SHP77 (cell line): Measurements from ENCODE around the gene CHIT1.
"Not testable (repeated sequence)": the region's sequence is repeated elsewhere in the genome, so short reads cannot be mapped to it uniquely, and the experiment has no call there.

Experiments
- DNase-seq, 2 experiments: peaks; one replicate each; lab custom pipeline; 2025; lab: John Stamatoyannopoulos, UW

Gene CHIT1

DNA sequence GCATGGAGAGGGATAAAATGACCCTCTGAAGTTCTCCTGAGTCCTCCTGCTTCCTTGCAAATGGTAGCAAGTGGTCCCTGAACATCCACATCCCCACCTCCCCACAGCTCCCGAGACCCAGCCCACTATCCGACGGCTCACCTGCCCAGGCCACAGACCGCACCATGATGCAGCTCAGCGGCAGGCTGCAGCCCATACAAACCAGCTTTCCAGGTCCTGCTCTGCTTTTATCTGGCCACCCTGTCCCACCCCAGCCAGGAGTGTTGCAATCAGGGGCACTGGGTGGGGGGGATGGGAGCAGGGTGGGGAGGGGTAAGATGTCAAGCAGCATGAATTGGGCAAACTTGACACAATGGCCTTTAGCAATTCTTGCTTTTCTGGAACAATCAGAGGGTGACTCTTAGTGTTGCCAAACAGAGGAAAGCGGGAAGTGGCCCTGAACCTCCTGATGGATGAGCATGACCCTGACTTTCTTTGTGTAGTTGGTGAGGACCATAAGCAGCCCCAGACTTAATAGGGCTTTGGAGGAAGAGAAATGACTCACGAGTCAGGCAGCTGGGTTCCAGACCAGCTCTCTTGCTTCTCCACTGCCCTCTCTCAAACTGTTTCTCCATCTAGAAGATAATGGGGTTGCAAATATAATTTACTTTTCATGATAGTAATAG is at the start of gene CHIT1:
TSS of gene CHIT1 (minus strand) at position 203 of the 665 bp plus-strand sequence. CDS start at position 166, 37 bp downstream.
- no peak for DNase-seq

DNA sequence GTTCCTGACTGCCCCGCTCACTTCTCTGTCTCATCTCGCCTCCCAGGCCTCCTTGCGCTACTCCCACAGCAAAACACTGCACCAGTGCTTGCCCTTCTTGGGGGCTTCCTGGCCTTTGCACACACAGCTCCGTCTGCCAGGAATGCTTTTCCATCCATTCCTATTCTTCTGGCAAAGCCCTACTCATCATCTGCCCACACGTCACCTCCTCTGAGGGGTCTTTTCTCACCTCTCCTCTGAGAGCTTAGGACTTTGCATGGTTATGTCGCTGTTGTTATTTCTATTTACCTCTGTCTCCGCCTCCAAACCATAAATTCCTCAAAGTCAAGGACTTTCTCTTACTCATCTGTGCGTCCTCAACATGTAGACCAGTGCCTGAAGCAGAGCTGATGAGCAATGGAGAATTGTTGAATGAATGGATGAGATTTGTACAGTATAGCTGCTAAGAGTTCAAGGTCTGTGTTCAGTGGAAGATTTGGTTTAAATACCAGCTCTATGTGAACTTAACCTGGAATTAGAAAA is 49.5 kb upstream of the CHIT1 start:
- DNase-seq = no peak

DNA sequence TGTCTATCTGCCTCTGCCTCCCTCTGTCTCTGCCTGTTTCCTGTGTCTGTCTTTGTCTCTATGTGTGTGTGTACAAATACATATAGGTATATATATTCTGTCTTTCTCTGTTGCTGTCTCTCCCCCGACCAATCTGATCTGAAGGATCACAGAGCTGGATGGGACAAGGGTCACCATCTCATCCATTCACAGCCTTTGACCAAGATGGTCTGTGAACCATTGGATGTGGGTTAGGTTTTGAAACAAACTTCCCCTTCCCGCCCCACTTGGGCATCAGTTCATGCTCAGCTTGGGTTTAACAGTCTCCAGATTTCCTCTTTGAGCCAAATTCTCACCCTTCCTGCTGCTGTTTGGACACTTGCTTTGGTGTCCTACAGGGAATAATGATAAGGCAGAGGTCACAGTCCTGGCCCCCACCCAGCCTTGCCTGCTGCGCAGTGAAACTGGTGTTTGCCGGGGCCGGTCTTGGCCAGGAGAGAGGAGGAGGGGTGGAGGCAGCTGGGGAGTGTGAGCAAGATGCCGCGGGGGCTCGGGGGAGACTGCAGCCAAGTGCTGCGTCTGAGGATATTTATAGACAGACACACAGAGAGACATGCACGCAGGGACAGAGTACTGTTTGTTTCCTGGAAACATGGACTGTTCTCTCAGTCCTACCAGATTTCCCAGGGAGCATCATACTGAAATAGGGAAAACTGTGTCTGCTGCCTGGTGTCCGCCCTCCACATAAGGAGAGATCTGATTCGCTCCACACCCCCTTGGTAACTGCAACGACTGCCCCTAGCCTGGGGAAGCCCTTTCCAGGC is 48.8 kb upstream of the CHIT1 start:
- peak; percentile 86 to 93 for DNase-seq

DNA sequence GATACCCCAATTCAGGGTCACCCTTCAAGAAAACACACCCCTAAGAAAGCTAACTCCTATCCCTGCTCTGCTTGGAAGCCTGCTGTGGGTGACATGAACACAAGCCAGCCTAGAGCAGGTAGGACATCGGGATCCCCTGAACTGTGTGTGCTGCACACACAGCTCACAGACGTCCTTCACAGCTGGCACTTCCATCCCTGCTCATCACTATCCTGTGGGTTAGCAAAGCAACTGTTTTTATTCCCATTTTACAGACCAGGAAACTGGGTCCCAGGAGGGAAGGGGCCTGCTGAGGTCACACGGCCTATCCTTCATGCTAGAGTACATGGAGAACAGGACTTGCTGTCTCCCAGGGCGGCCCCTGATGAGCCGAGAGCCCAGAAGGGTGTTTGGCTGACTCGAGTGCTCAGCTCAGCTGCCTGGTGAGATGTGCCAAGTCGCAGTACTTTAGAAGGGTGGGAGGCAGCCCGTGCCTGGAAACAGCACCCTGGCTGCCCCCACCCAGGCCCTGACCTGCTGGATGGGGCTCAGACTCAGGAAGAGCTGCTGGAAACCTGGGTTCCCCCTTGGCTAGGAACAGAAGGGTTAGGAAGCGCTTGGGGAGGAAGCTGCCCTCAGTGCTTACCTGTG is 47.6 kb upstream of the CHIT1 start:
- DNase-seq = peak in 1 of 2 experiments; percentile 28

DNA sequence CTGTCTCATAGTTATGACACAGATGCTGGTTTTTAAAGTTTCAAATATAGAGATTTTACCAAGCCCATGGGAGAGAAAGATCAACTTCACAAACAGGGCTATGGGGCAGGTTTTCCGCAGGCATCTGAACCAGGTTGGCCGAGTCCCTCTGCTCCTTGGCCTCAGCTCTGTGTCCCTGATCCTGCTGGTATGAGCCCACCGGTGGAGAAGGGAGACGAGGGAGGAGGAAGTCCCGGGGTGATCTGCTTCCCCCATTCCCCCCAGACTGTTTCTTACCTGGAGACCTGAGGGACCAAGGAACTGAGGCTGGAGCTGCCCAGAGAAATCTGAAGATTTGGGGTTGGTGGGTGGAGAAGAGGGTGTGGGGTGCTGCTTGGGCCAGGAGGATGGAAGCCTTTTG is 46.9 kb upstream of the CHIT1 start:
- no peak for DNase-seq

DNA sequence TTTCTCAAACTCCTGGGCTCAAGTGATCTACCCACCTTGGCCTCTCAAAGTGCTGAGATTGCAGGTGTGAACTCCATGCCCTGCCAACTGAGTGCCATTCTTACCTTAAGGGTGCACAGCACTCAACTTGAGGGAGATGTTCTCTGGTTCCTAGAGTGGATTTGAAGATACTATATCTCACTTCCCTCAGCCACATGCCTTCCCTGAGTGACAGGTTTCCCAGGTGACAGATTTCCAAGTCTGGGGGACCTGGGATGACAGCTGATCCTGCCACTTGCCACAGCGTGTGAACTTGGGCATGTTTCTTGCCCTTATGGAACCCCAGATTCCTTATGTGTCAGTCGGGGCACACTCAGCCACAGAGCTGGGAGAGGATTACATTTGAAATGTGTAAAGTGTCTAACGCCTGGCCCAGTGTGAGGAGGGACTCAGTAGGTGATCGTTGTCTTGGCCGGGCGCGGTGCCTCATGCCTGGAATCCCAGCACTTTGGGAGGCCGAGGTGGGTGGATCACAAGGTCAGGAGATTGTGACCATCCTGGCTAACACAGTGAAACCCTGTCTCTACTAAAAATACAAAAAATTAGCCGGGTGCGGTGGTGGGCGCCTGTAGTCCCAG is 46.3 kb upstream of the CHIT1 start:
- no peak for DNase-seq

DNA sequence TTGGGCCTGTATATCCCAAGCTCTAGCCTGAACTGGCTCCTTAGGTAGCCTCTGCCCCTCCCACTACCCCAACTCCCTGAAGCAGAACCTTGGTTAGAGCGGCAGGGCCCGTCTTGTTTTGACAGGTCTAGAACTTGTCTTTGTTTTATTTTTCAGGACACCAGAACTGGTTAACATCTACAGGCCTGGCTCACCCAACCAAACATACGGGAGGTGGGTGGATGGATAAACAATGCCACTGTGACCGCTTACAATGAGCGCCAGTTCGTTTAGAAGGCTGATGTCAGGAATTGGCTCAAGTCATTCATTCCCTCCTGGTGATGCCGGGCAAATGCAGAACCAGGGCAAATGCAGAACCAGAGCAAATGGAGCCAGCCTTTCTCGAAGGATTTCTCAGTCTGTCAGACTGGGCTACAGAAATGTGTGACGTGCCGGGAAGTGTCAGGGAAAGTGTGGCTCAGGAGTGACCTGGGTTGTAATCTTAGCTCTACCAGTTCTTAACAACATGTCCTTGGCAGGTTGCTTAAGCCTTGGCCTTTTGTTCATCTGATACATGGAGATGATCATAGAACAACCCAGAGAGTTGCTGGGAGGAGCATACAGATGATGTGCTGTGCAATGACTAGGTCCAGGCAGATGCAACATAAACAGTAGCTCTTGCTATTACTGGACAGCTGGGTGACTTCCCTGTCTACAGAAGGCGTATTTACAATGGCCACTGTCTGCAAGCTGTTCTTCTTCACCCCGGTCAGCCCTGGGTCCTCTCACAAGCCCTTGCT is 45.3 kb upstream of the CHIT1 start:
- DNase-seq = peak in 1 of 2 experiments; percentile 42

DNA sequence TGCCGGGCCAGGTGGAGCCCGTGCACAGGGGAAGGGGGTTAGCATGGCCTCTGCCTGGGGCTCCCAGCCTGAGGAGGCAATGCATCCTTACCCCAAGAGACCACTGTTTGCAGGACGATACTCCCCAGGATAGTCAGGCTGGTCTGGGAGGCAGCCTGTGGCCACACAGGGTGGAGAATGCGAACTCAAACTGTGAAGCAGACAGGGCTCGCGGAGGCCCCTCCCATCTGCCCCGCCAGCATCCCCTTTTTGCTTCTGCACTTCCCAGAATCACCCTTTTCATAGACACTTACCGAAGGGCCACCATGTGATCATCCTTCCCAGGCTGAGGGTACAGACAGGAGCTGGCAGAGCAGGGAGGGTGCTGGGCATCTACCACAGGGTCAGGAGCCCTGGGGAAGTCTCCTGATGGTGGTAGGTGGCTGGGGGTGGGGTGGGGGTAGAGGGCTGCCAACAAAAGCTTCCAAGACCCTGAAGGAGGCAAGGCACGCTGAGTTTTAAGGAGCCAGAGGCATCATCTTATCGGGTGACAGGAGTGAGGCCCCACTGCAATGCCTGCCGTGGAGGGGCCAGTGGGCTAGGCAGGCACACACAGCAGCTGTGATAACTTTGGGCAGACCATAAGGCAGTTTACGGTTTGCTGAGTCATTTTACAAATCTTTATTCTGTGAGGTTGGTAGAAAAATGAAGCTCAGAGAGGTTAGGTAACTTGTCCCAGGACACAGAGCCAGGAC is 44.6 kb upstream of the CHIT1 start:
- DNase-seq = peak in 1 of 2 experiments; percentile 34

DNA sequence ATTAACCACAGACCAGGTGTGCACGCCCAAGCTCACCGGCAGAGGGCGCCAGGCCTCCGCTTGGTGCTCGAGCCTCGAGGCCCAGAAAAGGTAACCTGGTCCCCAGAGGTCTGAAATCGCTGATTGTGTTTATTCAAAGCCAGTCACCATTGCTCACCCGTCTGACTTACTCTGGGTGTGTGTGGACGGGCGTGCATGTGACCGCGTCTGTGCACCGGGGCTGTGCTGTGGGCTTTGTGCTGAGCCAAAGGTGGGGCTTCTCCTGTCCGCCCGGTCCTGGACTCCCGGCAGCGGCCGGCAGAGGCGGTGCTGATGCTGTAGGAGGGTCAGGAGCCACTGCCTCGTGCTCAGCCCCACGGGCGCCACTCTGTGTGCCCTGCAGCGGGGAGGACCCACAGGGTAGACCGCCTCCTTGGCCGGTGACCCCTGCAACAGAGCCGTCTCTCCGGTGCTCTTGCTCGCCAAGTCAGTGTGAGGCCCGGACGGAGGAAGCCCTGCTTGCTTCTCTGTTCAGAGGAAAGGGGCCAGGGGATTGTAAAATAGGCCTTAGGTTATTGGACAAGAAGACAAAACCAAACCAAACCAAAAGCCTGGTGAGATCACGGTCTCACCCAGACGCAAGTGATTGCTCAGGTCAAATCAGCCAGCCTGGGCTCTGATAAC is 43.9 kb upstream of the CHIT1 start:
- DNase-seq = peak; percentile 86 to 92

DNA sequence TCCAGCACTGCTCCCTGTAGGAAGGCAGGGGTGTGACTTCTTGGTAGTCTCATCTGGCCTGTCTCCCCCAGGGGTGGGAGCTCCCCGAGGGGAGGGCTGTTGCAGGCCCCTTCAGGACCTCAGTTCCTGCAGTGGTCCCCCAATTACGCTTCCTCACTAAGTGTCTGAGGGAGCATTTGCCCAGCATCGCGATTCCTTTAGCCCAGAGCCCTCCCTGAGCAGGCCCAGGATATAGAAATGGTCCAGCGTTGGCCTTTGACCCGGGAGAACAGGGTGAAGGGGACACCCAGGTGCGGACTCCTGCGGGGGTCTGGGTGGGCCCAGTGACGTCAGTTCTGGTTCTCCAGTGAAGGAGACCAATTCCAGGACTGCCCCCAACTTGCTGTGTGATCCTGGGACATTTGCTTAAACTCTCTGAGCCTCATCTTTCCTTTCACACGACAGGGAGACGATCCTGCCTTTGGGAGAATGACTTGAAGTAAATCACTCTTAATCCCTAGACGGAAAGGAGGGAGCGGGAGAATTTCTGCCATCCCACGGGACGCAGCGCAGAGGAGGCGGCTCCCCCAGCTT is 43.2 kb upstream of the CHIT1 start:
- no peak for DNase-seq

DNA sequence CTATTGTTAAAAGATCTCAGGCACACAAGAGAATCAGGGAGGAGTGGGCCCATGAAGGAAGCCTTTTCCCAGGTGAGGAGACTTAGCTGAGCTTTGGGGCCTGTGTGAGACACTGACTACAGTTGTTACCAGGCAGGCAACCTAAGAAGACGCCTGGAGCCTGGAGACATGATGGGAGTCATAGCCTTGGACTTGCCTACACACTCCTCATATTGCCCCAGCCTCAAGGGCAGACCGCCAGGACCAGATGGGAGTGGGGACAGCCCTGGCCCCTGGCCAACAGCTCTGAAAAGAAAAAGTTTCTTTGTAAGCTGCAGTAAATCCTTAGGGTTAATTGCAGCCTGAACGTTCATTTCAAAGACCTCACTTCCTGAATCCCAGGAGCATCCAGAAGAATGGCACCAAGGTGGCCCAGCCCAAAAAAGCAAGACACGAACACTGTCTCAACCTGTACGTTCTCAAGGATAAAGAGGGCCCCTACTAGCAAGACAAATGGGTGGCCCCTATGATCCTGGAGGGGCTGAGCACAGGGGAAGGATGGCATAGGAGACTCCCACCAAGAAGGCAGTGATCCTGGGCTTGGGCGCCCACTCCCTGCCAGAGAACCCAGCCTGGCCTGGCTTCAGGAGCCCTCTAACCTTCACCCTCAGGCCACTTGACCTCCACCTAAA is 42.6 kb upstream of the CHIT1 start:
- no peak for DNase-seq

DNA sequence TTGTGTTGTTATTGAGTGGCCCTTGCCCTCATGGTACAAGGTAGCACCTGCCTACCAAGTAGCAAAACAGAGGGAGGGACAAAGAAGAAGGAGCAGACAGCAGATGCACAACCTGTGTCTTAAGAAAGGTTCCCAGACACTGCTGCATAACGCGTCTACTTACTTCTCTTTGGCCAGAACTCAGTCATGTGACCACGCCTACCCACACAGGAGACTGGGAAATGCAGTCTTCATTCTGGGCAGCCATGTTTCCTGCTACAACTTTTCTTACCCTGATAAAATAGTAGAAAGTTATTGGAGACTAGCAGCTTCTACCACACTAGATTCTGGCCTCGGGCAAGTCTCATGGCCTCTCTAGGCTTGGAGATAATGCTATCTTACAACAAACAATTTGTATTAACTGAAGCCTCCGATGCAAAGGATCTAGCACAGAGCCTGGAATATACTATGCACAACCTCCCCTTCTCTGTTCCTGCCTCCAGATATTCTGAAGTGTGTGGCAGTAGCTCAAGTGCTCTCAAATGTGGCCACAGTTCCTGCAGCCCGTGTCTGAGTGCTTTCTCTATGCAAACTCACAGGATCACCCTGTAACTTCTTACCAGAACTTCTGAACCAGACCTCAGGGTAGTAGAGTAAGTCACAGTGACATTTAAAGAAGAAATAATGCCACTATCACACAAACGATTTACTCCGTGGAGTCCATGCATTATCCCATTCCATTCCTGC is 41.7 kb upstream of the CHIT1 start:
- no peak for DNase-seq

DNA sequence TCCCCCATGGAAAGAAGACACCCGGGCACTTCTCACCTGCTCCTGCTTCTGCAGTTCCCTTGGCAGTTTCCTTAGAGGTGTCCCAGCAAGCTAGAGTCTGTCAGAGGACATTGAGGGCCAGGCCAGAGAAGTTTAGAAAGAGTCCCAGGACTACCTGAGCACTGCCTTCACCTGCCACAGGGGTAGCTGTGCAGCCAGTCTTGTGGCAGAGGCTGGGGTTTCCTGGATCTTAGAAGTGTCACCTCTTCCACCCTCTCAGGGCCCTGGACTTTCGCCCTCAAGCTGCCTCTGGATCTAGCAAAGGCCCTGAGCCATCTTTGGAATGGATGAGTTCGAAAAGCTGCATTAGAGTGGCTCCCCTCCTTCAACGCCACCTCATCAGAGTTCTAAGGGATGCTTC is 41.0 kb upstream of the CHIT1 start:
- no peak for DNase-seq

DNA sequence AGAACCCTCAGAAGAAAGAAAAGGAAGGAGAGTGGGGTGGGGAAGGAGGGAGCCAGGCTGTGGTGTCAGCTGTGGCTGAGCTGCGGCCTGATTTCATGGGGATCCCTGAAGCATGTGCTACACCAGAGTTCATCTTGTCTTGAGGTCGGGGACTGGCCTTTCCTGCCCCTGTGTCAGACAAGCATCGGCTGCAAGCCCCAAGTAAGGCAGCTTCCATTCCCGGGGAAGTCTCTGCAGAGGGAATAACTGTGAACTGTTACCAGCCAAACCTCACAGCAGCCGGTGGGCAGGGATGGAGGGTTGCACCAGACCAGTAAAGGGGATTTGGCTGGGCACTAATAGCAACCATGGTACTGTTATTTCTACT is 40.2 kb upstream of the CHIT1 start:
- no peak for DNase-seq

DNA sequence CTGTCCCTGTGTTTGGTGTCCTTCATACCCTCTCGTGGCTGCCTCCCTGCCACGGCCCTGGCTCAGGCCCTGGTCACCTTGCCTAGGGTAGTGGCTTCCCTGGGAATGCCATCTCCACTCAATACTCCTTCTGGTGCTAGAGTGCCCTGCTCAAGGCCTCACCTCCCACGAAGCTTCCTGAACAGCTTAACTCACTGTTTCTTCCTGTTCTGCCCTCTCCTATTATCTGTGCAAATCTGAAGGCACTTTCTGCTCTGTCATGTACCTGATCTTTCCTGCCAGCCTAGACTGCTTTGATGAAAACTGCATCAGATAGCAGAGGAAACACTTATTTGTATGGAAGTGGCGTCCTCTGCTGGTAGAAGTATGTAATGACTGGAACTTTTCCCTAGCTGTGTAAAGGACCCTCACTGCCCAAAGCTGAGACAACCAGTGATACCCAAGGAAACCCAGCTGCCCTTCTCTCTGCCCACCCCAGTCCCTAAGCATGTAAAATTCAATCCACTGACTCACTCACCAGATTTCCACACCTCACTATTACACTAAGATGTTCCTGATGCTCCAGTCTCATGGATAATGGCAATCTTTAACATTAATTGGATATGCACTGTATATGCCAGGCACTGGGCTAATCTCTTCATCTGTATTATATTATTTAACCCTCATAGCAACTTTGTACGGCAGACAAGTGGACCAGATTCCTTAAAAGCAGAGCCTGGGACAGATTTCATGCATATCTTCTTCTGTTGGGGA is 39.6 kb upstream of the CHIT1 start:
- peak; percentile 74 to 76 for DNase-seq

DNA sequence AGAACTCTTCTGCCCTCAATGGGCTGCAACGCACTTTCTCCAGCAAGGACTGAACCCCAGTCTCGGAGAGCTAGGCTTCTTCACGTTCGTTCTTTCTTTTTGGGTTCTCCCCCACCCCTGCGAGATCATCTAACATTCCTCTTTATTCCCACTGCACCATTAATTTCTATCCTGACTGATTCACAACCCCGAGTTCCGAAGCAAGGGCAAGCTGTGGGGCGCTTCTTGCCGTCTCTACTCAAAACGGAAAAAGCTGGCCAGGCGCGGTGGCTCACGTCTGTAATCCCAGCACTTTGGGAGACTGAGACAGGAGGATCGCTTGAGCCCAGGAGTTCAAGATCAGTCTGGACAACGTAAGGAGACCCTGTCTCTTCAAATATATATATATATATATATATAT is 38.4 kb upstream of the CHIT1 start:
- no peak for DNase-seq

DNA sequence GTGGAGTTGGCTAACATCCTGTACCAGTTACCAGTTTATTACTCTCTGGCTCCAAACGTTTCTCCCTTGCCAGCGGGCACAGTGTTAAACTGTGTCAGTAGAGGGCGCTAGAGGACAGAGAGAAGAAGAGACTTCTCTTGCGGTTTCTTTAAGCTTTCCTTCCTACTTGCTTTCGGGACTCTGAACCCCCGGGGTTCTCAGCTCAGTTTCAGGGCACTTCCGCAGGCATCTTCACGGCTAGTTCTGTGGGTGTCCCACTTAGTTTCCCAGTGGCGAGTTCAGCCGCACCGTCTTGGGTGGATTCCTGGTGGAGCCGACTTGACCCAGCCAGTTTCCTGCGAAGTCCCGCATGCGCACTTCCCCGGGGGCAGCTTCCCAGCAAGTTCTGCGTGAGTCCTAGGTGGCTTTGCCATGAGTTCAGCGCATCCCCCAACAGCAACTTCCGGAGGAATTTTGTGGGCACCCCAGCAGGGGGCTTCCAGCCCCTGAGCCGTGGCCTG is 37.9 kb upstream of the CHIT1 start:
- peak; percentile 58 to 63 for DNase-seq

DNA sequence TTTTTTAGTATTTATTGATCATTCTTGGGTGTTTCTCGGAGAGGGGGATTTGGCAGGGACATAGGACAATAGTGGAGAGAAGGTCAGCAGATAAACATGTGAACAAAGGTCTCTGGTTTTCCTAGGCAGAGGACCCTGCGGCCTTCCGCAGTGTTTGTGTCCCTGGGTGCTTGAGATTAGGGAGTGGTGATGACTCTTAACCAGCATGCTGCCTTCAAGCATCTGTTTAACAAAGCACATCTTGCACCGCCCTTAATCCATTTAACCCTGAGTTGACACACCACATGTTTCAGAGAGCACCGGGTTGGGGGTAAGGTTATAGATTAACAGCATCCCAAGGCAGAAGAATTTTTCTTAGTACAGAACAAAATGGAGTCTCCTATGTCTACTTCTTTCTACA is 36.7 kb upstream of the CHIT1 start:
- DNase-seq = not testable (repeated sequence)
